Kasumi-1 (cell line): ENCODE data around the gene SERPINB11.
"Not testable (repeated sequence)": the region's sequence is repeated elsewhere in the genome, so short reads cannot be mapped to it uniquely, and the experiment has no call there.

Experiments used
- DNase-seq, 2 experiments: peaks; one replicate each; lab custom pipeline; 2025; lab: John Stamatoyannopoulos, UW

SERPINB11 gene

GRCh38 chr18:63702660-63703059 is at the start of gene SERPINB11:
Gene SERPINB11 (plus strand): TSS chr18:63702960. CDS start chr18:63710194, 7,234 bp downstream.
- no peak for DNase-seq

DNA sequence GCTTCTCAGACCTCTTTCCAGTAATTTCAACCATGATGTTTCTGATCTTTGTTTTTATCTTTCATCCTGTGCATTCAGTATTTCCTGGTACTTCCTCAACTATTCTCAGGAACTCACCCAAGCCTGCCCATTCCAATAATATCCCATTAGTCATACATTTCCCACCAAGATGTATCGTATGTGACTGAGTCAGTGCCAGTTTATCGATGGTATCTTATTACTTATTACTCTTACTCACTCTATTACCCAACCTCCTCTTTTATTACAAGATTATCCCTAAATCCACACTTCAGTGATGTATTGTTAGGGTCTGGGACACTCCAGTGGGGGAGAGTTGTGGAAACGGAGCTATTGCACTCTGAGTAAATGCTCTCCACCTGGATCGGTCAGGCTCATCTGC is 43.8 kb upstream of the SERPINB11 start:
- DNase-seq: not testable (repeated sequence)

DNA sequence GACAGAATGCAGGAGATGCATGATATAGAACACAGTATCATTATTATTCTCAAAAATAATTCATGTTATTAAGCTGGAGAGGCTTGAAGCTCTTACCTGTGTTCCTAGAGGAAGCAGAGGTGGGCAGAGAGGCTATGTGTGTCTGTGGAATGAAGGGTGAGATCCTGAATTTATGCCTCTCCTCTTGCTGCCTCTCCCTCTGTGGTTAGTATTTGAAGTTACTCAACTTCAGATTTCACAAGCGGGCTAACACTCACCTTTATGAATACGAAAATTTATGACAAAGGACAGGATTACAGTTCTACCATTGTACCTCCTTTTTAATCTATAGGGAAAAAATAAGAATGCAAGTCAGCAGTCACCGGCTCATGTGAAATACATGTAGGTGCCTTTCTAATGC is 41.0 kb upstream of the SERPINB11 start, which contains the start of gene SERPINB3:
TSS of gene SERPINB3 (minus strand) at position 144 of the 400 bp plus-strand sequence. CDS start 677 bp downstream, outside the sequence.
- not testable (repeated sequence) for DNase-seq

DNA sequence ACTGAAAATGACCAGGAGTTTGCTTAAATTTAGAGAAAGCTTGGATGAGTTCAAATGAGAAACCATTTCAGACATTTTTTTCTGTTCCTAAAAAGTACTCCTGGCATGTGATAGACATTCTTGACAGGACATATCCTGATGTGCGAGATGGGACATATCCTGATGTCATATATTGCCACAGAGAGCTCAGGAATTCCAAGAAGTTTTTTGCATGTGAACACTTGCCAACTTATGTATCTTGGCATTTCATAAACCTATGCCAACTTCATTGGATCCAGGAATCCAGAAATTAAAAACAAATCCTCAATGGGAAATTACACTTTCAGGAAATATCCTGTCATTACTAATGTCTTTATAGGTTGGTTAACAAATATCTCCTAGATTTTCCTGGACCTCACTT is 38.2 kb upstream of the SERPINB11 start:
- DNase-seq: no peak

DNA sequence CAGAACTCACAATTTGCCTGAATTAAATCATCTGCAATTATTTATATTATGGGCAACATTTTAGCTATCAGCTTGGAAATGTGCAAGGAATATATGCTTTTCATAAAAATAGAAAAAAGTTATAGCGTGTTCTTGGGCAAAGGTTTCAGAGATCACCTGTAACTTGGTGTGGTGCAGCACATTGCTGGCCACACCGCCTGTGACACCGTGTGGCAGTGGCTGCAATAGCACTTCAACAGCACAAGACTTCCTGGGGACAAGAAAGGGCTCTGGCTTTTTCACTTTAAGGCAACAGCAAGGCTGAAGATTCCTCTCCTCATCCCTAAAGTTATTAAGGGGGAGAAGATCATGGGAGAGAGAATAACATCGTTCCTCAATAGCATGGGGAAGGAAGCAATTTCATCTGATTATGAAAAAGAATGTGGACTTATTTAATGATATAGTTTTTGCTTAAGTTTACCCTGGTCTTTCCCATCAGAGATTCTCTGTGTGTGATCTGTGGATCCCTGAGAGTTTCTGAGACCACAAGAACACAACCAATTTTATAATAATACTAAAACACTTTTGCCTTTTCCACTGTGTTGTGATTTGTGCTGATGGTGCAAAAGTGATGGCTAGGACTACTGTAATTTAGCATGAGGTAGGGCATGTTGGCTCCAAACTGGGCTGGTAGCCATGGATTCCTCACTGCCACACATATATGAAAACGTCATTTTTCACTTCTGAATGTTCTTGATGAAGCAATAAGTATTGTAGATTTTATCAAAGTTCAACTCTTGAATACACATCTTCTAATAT is 26.0 kb upstream of the SERPINB11 start:
- DNase-seq: peak; percentile 39 to 40

- DNase-seq: peak in 1 of 2 experiments; percentile 6
These were observed 25.1 kb upstream of the SERPINB11 start for GRCh38 chr18:63677500-63678225.

DNA sequence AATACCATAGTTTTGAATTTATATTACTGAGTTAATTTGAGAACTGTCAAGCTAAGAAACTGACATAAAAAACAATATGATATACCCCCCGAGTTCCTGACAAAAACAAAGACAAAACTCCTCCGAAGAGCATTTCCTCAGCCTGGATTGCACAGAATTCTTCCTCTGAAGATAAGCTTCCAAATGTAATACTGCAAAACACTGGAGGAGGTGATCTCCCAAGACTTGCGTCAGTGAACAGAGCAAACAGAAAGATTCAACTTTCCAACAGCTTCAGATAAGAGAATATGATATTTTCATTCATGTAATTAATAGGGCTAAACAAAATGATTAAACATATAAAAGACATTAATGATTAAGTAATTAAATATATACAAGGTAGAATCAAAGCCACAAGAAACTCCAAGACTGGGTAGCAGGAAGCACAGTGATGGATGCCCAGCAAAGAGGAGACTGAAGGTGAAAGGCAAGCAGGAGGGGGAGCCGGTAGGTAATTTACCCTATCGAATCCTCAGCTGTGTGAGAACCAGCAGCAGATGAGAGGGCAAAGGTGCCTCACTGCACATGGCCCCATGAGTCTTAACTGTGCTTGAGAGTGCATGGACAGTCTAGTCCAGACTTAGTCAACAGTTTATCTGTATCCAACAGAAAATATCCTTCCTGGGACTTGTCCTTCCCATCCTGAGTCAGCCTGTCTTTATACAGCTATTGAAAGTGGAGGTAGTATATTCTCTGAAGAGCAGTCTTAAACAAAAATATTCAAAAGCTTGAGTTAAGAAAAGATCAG is 22.7 kb upstream of the SERPINB11 start:
- DNase-seq: no peak

DNA sequence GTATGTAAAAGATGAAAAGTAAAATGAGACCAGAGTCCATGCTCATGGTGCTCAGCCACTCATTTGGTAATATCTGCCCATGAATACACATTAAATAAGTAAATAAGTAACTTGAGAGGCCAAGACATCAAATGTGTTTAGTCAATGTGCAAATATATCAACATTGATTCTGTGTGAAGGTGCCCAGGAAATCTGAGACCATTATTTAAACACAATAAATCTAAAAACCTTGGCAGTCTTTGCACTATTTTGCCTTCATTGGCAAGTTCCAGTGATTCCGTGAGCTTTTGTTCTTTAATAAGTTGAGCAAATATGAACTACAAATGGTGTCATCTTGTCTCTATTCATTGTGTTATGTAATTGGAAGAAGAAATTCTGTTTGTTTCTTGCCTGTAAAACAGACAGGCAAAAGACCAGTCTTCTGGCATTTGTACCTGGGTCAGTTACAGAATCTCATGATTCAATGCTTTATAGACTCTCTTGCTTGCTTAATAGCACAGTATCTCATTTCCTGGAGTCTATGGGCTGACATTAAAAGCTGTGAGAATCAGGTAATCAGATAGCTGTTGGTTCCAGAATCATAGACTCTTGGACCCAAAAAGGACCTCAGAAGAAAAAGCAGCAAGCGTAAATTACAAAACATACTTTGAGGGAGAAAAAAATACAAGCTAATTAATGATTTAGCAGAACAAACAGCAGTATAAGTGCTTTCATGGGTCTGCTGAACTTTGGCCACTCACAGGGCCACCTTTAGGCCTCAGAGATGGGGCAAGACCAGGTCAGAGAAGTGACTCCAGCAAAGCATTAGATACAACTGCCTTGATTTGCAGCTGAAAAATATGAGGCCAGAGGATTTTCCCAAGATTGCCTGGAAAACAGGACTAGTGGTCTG is 21.1 kb upstream of the SERPINB11 start:
- no peak for DNase-seq

DNA sequence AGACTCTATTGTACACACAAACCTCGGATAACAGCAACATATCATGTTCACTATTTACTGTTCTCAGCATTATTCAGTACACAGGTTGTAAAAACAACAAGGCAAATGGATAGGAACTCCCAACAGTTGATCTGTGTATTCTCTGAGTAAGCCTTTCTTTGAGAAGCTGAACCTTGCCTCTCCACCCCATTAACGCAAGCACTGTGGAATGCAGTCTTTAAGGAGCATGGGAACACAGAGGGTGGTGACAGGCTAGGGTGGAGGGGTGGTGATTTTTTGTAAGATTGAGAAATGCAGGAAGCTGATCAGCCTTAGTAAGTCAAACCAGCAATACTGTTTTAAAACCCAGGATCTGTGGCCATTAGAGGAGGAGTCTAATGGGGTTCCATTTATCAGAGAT is 19.6 kb upstream of the SERPINB11 start:
- DNase-seq: no peak

DNA sequence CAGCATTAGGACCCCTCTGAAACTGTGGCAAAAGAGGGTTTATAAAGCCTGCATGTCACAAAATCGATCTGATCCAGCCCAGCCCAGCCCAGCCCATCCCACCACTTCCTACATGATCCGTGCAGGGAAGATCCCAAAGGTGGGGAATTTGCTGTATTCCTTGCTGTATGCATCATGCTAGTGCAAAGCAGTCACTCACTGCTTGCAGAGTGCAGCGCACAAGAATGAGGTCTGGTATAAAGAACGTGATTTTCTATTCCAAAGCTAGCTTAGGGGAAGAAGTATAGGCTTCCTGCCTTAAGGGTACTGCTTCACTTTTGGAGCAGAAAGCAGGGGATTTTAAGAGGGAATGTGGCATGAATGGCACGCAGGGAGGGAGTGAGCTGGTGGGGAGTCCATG is 18.9 kb upstream of the SERPINB11 start:
- no peak for DNase-seq

DNA sequence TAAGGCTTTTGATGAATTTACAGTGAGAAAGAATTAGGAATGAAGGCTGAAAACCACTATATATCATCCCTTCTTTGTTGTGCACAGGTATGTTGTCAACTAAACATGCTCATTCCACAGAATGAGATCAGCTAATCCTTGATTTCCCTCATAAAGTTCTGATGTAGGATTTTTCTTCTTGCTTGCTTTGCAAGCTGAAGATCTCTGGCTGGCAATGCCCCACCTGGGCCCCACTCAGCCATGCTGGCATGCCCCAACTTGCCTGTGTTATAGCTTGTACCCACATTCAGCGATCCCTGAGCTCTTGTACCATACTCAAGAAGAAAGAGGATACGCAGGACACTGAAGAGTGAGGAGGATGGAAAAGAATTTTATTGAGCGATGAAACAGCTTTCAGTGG is 18.0 kb upstream of the SERPINB11 start:
- no peak for DNase-seq

- DNase-seq: no peak
These were observed 15.9 kb upstream of the SERPINB11 start for GRCh38 chr18:63686871-63687270.

DNA sequence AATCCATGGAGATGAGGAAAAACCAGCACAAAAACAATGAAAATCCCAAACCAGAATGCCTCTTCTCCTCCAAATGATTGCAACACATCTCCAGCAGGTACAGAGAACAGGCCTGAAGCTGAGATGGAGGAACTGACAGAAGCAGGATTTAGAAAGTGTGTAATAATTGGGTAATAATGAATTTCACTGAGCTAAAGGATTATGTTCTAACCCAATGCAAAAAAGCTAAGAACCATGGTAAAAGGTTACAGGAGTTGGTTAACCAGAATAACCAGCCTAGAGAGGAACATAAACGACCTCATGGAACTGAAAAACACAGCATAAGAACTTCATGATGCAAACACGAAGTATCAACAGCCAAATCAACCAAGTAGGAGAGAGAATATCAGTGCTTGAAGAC is 13.7 kb upstream of the SERPINB11 start:
- no peak for DNase-seq

DNA sequence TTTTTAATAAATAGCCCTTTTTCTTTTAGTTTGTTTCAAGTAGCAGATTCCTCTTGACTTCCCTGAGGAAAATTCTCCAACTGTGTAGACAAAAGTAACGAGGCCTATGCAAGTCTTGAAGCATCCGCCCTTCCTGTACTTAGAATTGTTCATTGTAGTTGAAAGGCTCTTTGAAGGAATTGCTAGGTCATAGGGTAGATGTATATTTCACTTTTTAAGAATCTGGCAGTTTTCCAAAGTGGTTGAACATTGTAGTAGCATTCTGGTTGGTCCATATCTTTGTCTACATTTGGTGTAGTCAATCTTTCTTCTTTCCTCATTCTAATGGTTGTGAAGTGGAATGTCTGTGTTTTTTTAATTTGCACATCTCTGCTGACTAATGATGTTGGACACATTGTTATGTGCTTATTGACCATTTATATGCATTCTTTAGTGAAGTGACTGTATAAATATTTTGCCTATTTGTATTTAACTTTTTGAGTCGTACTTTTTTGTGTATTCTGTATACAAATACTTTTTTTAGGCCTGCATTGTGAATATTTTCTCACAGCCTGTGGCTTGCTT is 5.6 kb upstream of the SERPINB11 start:
- no peak for DNase-seq

DNA sequence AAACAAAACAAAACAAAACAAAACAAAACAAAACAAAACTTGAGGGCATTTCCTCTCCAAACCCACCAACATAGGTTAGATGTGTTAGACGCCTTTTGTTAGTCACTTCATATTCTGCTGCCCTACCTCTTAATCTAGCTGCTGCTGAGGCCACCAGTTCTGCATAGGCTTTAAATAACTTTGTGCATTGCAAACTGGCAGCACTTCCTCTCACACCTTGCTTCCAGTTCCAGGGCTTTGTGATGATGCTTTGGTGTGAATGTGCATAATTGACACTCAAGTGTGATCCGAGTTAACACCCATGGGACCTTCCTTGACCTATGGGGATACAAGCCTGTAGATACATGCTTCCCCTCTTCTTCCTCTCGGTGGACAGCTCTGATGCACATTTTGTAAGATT is 2.3 kb upstream of the SERPINB11 start:
- DNase-seq: no peak

DNA sequence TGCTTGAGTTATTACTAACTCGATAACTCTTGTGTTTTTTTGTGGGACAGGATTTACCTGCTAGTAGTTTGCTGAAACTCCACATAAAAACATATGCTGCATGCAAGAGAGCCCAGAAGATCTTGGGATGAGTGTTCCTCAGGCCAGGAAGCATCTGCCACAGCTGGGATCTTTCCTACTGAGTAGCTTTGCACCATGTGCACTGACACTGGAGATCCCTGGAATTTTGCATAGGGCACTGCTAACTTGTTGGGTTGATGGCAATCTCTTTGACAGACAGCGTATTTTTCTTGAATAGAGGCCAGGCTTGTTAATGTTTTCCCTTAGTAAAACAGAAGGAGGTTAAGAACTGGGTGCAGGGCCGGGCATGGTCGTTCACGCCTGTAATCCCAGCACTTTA is 808 bp upstream of the SERPINB11 start:
- no peak for DNase-seq

GRCh38 chr18:63705401-63705800 is 2.6 kb downstream of the SERPINB11 start:
- no peak for DNase-seq

- no peak for DNase-seq
These were observed 5.1 kb downstream of the SERPINB11 start for GRCh38 chr18:63707816-63708215.

GRCh38 chr18:63708650-63709049 is 5.9 kb downstream of the SERPINB11 start:
- peak; percentile 29 to 32 for DNase-seq

DNA sequence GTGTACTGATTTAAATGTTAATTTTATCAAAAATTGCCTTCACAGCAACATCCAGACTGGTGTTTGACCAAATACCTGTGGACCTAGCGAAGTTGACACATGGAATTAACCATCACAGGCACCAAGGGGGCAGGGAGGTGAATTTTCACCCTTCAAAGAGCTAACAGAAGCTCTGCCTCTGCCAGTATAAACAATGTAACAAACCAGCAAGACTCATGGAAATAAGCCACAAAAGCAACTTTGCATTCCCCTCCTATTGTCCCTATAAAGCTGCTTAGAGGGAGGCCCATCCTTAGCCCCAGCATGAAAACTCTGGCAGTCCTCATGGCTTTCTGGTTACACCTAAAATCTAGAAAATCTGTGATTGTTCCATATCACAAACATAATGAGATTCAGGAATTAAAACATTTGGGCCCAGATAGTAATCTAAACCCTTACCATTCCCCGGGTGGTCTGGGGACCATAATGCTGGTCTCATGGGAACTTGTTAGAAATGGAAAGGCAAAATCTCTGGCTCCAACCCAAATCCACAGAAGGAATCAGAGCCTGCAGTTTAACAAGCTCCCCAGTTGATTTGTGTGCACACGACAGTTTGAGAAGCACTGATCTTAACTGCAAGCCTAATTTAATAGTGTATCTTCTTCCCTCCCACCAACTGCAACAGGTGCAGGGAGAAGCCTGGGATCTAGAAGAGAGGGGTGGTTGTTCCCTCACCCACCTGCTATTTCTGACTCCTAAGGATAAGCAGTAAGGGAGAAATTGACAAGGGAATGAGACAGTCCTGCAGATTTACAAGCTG is 23.1 kb downstream of the SERPINB11 start:
- no peak for DNase-seq
